ENCODE data around the gene DMWD.

The DMWD gene

DNA sequence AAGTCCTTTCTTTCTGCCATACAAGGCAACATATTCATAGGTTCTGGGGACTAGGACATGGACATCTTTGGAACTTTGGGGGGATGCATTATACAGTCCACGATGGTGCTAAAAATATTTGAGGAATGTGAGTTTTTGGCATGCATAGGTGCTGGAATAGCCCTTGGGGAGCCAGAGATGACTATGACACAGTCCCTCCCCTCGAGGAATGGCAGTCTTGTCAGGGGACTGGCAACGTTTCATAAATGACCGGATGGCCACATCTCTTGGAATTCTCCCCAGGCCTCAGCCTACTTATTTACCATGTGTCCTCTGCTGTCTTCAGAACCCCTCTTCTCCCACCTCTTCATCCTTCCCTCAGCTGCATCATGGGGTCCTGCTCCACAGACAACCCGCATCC, 45.8 kb downstream of the DMWD start:
- no peak for DNase-seq (ENCODE audit: low read depth)

DNA sequence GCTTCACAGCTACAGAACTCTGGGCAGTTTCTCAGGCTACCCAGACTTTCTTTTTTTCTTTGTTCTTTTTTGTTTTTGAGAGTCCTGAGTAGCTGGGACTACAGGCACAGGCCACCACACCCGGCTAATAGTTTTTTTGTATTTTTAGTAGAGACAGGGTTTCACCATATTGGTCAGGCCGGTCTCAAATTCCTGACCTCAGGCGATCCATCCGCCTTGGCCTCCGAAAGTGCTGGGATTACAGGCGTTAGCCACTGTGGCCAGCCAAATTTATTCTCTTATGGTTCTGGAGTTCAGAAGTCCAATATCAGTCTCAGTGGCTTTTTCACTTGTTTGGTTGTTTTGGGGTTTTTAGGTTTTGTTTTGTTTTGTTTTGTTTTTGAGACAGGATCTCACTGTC, 47.0 kb downstream of the DMWD start:
- no peak for DNase-seq (ENCODE audit: low read depth)

DNA sequence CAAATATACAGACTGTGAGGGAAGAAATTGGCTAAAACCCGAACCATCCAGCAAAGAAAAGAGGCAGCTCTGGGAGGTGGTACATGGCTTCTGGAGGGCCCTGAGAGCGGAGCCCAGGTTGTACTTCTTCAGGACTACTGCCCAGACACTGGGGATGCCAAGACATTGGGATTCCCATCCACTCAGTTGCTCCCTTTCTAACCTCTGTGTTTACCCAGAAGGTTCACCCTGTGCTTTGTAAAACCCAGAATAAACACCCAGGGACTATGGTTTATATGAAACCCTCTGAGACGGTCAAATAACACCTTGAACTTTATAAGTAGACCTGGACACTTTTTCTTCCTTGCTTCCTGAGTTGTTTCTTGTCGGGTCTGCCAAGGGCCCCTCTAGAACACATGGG, 49.7 kb downstream of the DMWD start:
- DNase-seq (ENCODE audit: low read depth) = no peak

DNA sequence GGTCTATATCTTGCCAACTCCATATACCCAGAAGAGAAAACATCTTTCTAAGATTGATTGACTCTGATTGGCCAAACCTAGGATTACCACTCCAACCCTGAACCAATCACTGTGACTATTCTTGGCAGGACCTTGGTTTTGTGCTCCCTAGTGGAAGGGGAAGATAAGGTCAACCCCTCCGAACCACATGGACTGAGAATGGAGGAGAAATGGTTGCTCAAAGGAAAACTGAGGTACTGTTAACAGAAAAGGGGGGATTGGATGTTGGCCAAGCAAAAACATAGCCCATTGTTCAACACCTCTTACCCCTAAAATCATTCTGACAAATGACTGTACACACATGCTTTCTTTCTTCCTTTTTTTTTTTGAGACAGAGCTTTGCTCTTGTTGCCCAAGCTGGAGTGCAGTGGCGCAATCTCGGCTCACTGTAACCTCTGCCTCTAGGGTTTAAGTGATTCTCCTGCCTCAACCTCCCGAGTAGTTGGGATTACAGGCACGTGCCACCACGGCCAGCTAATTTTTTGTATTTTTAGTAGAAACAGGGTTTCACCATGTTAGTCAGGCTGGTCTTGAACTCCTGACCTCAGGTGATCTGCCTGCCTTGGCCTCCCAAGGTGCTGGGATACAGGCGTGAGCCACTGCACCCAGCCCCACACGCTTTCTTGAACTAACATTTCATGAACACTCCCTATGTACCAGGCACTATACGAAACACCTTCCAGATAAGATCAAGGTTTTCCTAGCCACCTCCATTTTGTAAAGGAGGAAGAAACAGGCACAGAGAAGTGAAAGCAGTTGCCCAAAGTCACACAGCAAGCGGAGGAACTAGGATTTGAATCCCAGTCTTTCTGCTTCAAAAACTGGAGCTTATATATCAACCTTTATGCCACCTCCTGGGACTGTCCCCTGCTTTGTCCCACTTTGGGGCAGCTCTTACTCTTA, 52.9 kb downstream of the DMWD start:
- peak; percentile 20 for DNase-seq (ENCODE audit: low read depth)

DNA sequence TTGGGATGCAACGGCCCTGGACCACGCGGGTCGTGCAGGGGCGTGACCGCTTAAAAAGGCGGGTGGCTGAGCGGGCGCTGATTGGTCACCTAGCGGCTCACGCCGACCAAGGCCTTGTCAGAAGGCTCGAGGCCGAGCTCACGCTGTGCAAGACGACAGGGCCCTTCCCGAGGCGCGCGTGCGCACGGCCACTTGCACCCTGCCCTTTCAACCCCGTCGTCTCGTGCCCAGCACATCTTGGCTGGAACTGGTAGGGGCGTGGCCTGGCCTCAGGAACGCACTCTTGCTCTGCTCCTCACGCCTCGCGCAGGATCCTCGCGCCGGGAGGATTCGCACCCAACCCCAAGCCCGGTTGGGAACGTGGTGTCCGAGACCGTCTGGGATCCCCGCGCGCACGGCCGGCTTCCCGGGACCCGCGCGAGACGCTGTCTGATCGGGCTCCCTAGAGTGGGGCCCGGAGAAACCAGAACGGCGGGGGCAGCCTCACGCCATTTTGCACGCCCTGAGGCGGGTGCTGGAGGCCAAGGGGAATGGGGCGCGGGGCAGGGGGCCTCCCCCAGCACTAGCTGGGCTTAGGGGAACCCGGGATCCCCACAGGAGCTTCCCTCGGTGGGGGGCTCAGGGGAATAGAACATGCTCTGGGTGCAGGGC, 59.4 kb downstream of the DMWD start, which contains the start of gene MEIOSIN:
TSS of gene MEIOSIN (plus strand) at position 280 of the 651 bp plus-strand sequence. CDS start 1,938 bp downstream, outside the sequence.
- no peak for DNase-seq (ENCODE audit: low read depth)

All from ELR (cell line).